ENCODE measurements around the gene GNG8. TPM values are rescaled to one million over a fixed set of nuclear protein-coding genes. Genes with fewer than 3 reads are reported as not detected.

Gene GNG8
- not detected for polyA plus RNA-seq (2013, experiment 1 of 4)
- not detected for polyA plus RNA-seq (2013, experiment 2 of 4)
- not detected for polyA plus RNA-seq (2013, experiment 3 of 4)
- 7.2 TPM for polyA plus RNA-seq (2013, experiment 4 of 4)

- Histone ChIP-seq H3K27me3 (ENCODE audit: control insufficient read depth, insufficient read depth, low read length, poor library complexity, severe bottlenecking) (peaks cover 88% of the 10 kb centered on the region), H3K9me3 (ENCODE audit: control insufficient read depth, low read length) (no peaks in the 10 kb centered on the region), H3K4me1 (ENCODE audit: control insufficient read depth, insufficient read depth, low read length) (peaks cover 24% of the 10 kb centered on the region), H3K36me3 (ENCODE audit: control insufficient read depth, insufficient read depth, low read length) (no peaks in the 10 kb centered on the region), H3K27ac (ENCODE audit: insufficient read depth, low read depth, low read length, poor library complexity, severe bottlenecking) (no peak within 1 kb of the TSS), H3K4me3 (ENCODE audit: insufficient read depth, low read depth, low read length) (no peak within 1 kb of the TSS)
- 15 to 16% methylated on average over 34 of the region's 34 CpGs for WGBS, 2 experiments
These were observed at the start of gene GNG8 for GRCh38 chr19:46635920-46636761. Gene GNG8, minus strand, starts transcription at chr19:46636202. Its CDS starts 1,520 bp downstream, at chr19:46634682.

GRCh38 chr19:46685189-46685588 is 49.2 kb upstream of the GNG8 start:
- no peaks in the 10 kb centered on the region for H3K27me3 ChIP-seq (ENCODE audit: control insufficient read depth, insufficient read depth, low read length, poor library complexity, severe bottlenecking)
- peaks cover 37% of the 10 kb centered on the region for H3K36me3 ChIP-seq (ENCODE audit: control insufficient read depth, insufficient read depth, low read length)
- H3K27ac ChIP-seq (ENCODE audit: insufficient read depth, low read depth, low read length, poor library complexity, severe bottlenecking): no peak overlapping the region
- no peak overlapping the region for H3K4me3 ChIP-seq (ENCODE audit: insufficient read depth, low read depth, low read length)
- WGBS, 2 experiments: 85 to 98% methylated on average over 3 of the region's 3 CpGs
- no peaks in the 10 kb centered on the region for H3K9me3 ChIP-seq (ENCODE audit: control insufficient read depth, low read length)
- H3K4me1 ChIP-seq (ENCODE audit: control insufficient read depth, insufficient read depth, low read length): no peaks in the 10 kb centered on the region

- Histone ChIP-seq H3K4me1 (ENCODE audit: control insufficient read depth, insufficient read depth, low read length) (no peaks in the 10 kb centered on the region), H3K27ac (ENCODE audit: insufficient read depth, low read depth, low read length, poor library complexity, severe bottlenecking) (no peak overlapping the region), H3K36me3 (ENCODE audit: control insufficient read depth, insufficient read depth, low read length) (peaks cover 24% of the 10 kb centered on the region), H3K27me3 (ENCODE audit: control insufficient read depth, insufficient read depth, low read length, poor library complexity, severe bottlenecking) (no peaks in the 10 kb centered on the region), H3K9me3 (ENCODE audit: control insufficient read depth, low read length) (no peaks in the 10 kb centered on the region), H3K4me3 (ENCODE audit: insufficient read depth, low read depth, low read length) (no peak overlapping the region)
- 85 to 86% methylated on average over 26 of the region's 26 CpGs for WGBS, 2 experiments
These were observed 42.2 kb upstream of the GNG8 start for GRCh38 chr19:46678110-46678732.

- Histone ChIP-seq H3K9me3 (ENCODE audit: control insufficient read depth, low read length) (no peaks in the 10 kb centered on the region), H3K4me1 (ENCODE audit: control insufficient read depth, insufficient read depth, low read length) (no peaks in the 10 kb centered on the region), H3K36me3 (ENCODE audit: control insufficient read depth, insufficient read depth, low read length) (peaks cover 16% of the 10 kb centered on the region), H3K27ac (ENCODE audit: insufficient read depth, low read depth, low read length, poor library complexity, severe bottlenecking) (no peak overlapping the region), H3K4me3 (ENCODE audit: insufficient read depth, low read depth, low read length) (no peak overlapping the region), H3K27me3 (ENCODE audit: control insufficient read depth, insufficient read depth, low read length, poor library complexity, severe bottlenecking) (no peaks in the 10 kb centered on the region)
- WGBS, 2 experiments: 96 to 97% methylated on average over 21 of the region's 21 CpGs
These were observed 38.6 kb upstream of the GNG8 start for GRCh38 chr19:46674416-46675178.

GRCh38 chr19:46670813-46671212 is 34.8 kb upstream of the GNG8 start:
- Histone ChIP-seq H3K27me3 (ENCODE audit: control insufficient read depth, insufficient read depth, low read length, poor library complexity, severe bottlenecking) (no peaks in the 10 kb centered on the region), H3K9me3 (ENCODE audit: control insufficient read depth, low read length) (no peaks in the 10 kb centered on the region), H3K27ac (ENCODE audit: insufficient read depth, low read depth, low read length, poor library complexity, severe bottlenecking) (no peak overlapping the region), H3K4me3 (ENCODE audit: insufficient read depth, low read depth, low read length) (no peak overlapping the region), H3K4me1 (ENCODE audit: control insufficient read depth, insufficient read depth, low read length) (no peaks in the 10 kb centered on the region), H3K36me3 (ENCODE audit: control insufficient read depth, insufficient read depth, low read length) (peaks cover 4% of the 10 kb centered on the region)

GRCh38 chr19:46668662-46669061 is 32.7 kb upstream of the GNG8 start:
- Histone ChIP-seq H3K4me1 (ENCODE audit: control insufficient read depth, insufficient read depth, low read length) (no peaks in the 10 kb centered on the region), H3K27me3 (ENCODE audit: control insufficient read depth, insufficient read depth, low read length, poor library complexity, severe bottlenecking) (no peaks in the 10 kb centered on the region), H3K4me3 (ENCODE audit: insufficient read depth, low read depth, low read length) (no peak overlapping the region), H3K36me3 (ENCODE audit: control insufficient read depth, insufficient read depth, low read length) (peaks cover 4% of the 10 kb centered on the region), H3K27ac (ENCODE audit: insufficient read depth, low read depth, low read length, poor library complexity, severe bottlenecking) (no peak overlapping the region), H3K9me3 (ENCODE audit: control insufficient read depth, low read length) (no peaks in the 10 kb centered on the region)
- 88 to 92% methylated on average over 3 of the region's 3 CpGs for WGBS, 2 experiments

GRCh38 chr19:46665072-46665471 is 29.1 kb upstream of the GNG8 start:
- Histone ChIP-seq H3K4me3 (ENCODE audit: insufficient read depth, low read depth, low read length) (no peak overlapping the region), H3K4me1 (ENCODE audit: control insufficient read depth, insufficient read depth, low read length) (peaks cover 11% of the 10 kb centered on the region), H3K36me3 (ENCODE audit: control insufficient read depth, insufficient read depth, low read length) (no peaks in the 10 kb centered on the region), H3K27me3 (ENCODE audit: control insufficient read depth, insufficient read depth, low read length, poor library complexity, severe bottlenecking) (peaks cover 8% of the 10 kb centered on the region), H3K27ac (ENCODE audit: insufficient read depth, low read depth, low read length, poor library complexity, severe bottlenecking) (no peak overlapping the region), H3K9me3 (ENCODE audit: control insufficient read depth, low read length) (no peaks in the 10 kb centered on the region)
- 86 to 89% methylated on average over 8 of the region's 8 CpGs for WGBS, 2 experiments

GRCh38 chr19:46661735-46662592 is 26.0 kb upstream of the GNG8 start:
- no peak overlapping the region for H3K4me3 ChIP-seq (ENCODE audit: insufficient read depth, low read depth, low read length)
- no peaks in the 10 kb centered on the region for H3K36me3 ChIP-seq (ENCODE audit: control insufficient read depth, insufficient read depth, low read length)
- no peaks in the 10 kb centered on the region for H3K9me3 ChIP-seq (ENCODE audit: control insufficient read depth, low read length)
- 11 to 14% methylated on average over 19 of the region's 19 CpGs for WGBS, 2 experiments
- H3K27me3 ChIP-seq (ENCODE audit: control insufficient read depth, insufficient read depth, low read length, poor library complexity, severe bottlenecking): peaks cover 23% of the 10 kb centered on the region
- peaks cover 28% of the 10 kb centered on the region for H3K4me1 ChIP-seq (ENCODE audit: control insufficient read depth, insufficient read depth, low read length)
- peak overlapping the region; percentile 95 for H3K27ac ChIP-seq (ENCODE audit: insufficient read depth, low read depth, low read length, poor library complexity, severe bottlenecking)

- WGBS, 2 experiments: 0 to 1% methylated on average over 61 of the region's 61 CpGs
- Histone ChIP-seq H3K4me3 (ENCODE audit: insufficient read depth, low read depth, low read length) (peak within 1 kb of the TSS; percentile 60), H3K36me3 (ENCODE audit: control insufficient read depth, insufficient read depth, low read length) (no peaks in the 10 kb centered on the region), H3K9me3 (ENCODE audit: control insufficient read depth, low read length) (no peaks in the 10 kb centered on the region), H3K27me3 (ENCODE audit: control insufficient read depth, insufficient read depth, low read length, poor library complexity, severe bottlenecking) (peaks cover 23% of the 10 kb centered on the region), H3K27ac (ENCODE audit: insufficient read depth, low read depth, low read length, poor library complexity, severe bottlenecking) (peak within 1 kb of the TSS; percentile 95), H3K4me1 (ENCODE audit: control insufficient read depth, insufficient read depth, low read length) (peaks cover 28% of the 10 kb centered on the region)
These were observed 25.2 kb upstream of the GNG8 start, which contains the start of gene DACT3 for GRCh38 chr19:46661020-46661731. Gene DACT3, minus strand, starts transcription at chr19:46661182. Its CDS starts 118 bp downstream, at chr19:46661064.

All from ectodermal cell (in vitro differentiated cells).